ENCODE results near the gene ITGA8. TPM values are rescaled to one million over a fixed set of nuclear protein-coding genes. Genes with fewer than 3 reads are reported as not detected.

The ITGA8 gene
- polyA plus RNA-seq (not detected in 3 replicates), polyA minus RNA-seq (not detected in 3 replicates)
- polyA plus RNA-seq (2011; ENCODE audit: low read depth) = not detected
- not detected in 2 replicates for polyA plus RNA-seq (2011; cell fraction: cytosol; rRNA removed)
- not detected in 2 replicates for polyA plus RNA-seq (2011; cell fraction: nucleus; rRNA removed)
- not detected in 2 replicates for polyA plus RNA-seq (2012; ENCODE audit: low replicate concordance)
- not detected for polyA minus RNA-seq (2011; cell fraction: cytosol; rRNA and poly(A)+ RNA removed)
- not detected in 2 replicates for polyA minus RNA-seq (2011; cell fraction: nucleus; rRNA and poly(A)+ RNA removed)

GRCh38 chr10:15719899-15720634 is at the start of gene ITGA8:
TSS of gene ITGA8 (minus strand) at chr10:15719922. CDS start at chr10:15719771, 151 bp downstream.
- Histone ChIP-seq H3K27me3 (ENCODE audit: control insufficient read depth, extremely low read depth, insufficient read depth, low read length) (peaks cover 29% of the 10 kb centered on the region), H3K4me3 (ENCODE audit: control insufficient read depth in 2 of 3, extremely low read depth in 1 of 3, insufficient read depth in 2 of 3, low read depth in 1 of 3, low read length in 3 of 3) (no peak within 1 kb of the TSS), H3K9ac (ENCODE audit: control insufficient read depth, extremely low read depth, insufficient read depth, low read length) (no peak within 1 kb of the TSS), H3K9me1 (ENCODE audit: control insufficient read depth, extremely low read depth, insufficient read depth, low read length) (no peaks in the 10 kb centered on the region), H3K4me2 (ENCODE audit: control insufficient read depth, extremely low read depth, insufficient read depth, low read depth, low read length) (no peak within 1 kb of the TSS), H3K9me3 (ENCODE audit: control insufficient read depth, low read depth, low read length) (no peaks in the 10 kb centered on the region), H3K79me2 (ENCODE audit: control insufficient read depth, insufficient read depth, low read length) (no peaks in the 10 kb centered on the region), H4K20me1 (ENCODE audit: control insufficient read depth, extremely low read depth, insufficient read depth, low read length) (no peaks in the 10 kb centered on the region), H3K36me3 (ENCODE audit: control insufficient read depth in 2 of 2, extremely low read depth in 1 of 2, insufficient read depth in 2 of 2, low read length in 2 of 2) (no peaks in the 10 kb centered on the region), H3K27ac (ENCODE audit: control insufficient read depth, insufficient read depth, low read length) (no peak within 1 kb of the TSS), H2AFZ (ENCODE audit: control insufficient read depth, low read length) (no peak within 1 kb of the TSS), H3K4me1 (ENCODE audit: control insufficient read depth, extremely low read depth, insufficient read depth, low read length) (no peaks in the 10 kb centered on the region)
- TF ChIP-seq EZH2 (IDR thresholded peaks at IDR 0.05; ENCODE audit: low read length) (peak; percentile 53), CTCF (optimal IDR thresholded peaks at IDR 0.05 in 1 of 3, IDR thresholded peaks at IDR 0.05 in 1 of 3, conservative IDR thresholded peaks at IDR 0.05 in 1 of 3; ENCODE audit: extremely low read depth in 1 of 3, insufficient read depth in 2 of 3, low read length in 3 of 3) (peak in 1 of 3 experiments; percentile 19)
- dilution Hi-C loops (cut with MboI; ENCODE audit: extremely low pct_ligation_motif_present, low sequenced_read_pairs) = no loop called here
- DNase-seq (ENCODE audit: low read depth, low spot score) (no peak), FAIRE-seq (no peak)

- Histone ChIP-seq H3K9ac (ENCODE audit: control insufficient read depth, extremely low read depth, insufficient read depth, low read length) (no peak overlapping the region), H3K9me3 (ENCODE audit: control insufficient read depth, low read depth, low read length) (no peaks in the 10 kb centered on the region), H3K36me3 (ENCODE audit: control insufficient read depth in 2 of 2, extremely low read depth in 1 of 2, insufficient read depth in 2 of 2, low read length in 2 of 2) (no peaks in the 10 kb centered on the region), H3K4me1 (ENCODE audit: control insufficient read depth, extremely low read depth, insufficient read depth, low read length) (no peaks in the 10 kb centered on the region), H3K27me3 (ENCODE audit: control insufficient read depth, extremely low read depth, insufficient read depth, low read length) (no peaks in the 10 kb centered on the region), H3K79me2 (ENCODE audit: control insufficient read depth, insufficient read depth, low read length) (no peaks in the 10 kb centered on the region), H3K27ac (ENCODE audit: control insufficient read depth, insufficient read depth, low read length) (no peak overlapping the region), H3K4me3 (ENCODE audit: control insufficient read depth in 2 of 3, extremely low read depth in 1 of 3, insufficient read depth in 2 of 3, low read depth in 1 of 3, low read length in 3 of 3) (no peak overlapping the region), H3K9me1 (ENCODE audit: control insufficient read depth, extremely low read depth, insufficient read depth, low read length) (no peaks in the 10 kb centered on the region), H2AFZ (ENCODE audit: control insufficient read depth, low read length) (no peak overlapping the region), H3K4me2 (ENCODE audit: control insufficient read depth, extremely low read depth, insufficient read depth, low read depth, low read length) (no peak overlapping the region), H4K20me1 (ENCODE audit: control insufficient read depth, extremely low read depth, insufficient read depth, low read length) (no peaks in the 10 kb centered on the region)
- TF ChIP-seq CTCF (optimal IDR thresholded peaks at IDR 0.05 in 1 of 3, IDR thresholded peaks at IDR 0.05 in 1 of 3, conservative IDR thresholded peaks at IDR 0.05 in 1 of 3; ENCODE audit: extremely low read depth in 1 of 3, insufficient read depth in 2 of 3, low read length in 3 of 3) (no peak), EZH2 (IDR thresholded peaks at IDR 0.05; ENCODE audit: low read length) (no peak)
- dilution Hi-C loops (cut with MboI; ENCODE audit: extremely low pct_ligation_motif_present, low sequenced_read_pairs) = no loop called here
- DNase-seq (ENCODE audit: low read depth, low spot score) (no peak), FAIRE-seq (no peak)
These were observed 45.3 kb upstream of the ITGA8 start for GRCh38 chr10:15764892-15765454.
